Measurements from ENCODE around the gene PIP4K2C.

DNA sequence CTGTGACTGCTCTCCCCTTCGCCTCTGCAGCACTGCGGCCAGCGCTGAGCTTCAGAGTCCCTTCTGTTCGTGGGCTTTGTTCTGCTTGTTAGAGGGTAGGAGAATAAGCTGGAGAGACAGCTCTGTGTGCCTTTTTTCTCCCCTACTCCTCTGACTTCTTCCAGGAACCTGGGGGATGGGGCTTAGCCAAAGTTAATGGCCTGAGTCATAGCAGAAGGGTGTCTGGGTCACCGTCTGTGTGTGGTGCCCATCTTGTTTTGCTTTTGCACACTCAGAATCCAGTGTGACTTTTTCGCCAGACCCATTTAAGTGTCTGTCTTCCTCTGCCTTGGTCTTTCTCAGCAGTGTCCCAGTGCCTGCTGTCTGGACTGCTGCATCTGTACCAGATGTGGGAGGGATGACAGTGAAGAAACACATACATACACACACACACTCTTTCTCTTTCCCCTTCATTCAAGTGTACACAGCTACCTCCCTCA is 38.1 kb upstream of the PIP4K2C start:
- TF ChIP-seq POLR2AphosphoS5 (IDR thresholded peaks at IDR 0.05) (no peak), POLR2A (IDR thresholded peaks at IDR 0.05) (no peak), EP300 (IDR thresholded peaks at IDR 0.05) (no peak)
- TF ChIP-seq, protein P1, sequence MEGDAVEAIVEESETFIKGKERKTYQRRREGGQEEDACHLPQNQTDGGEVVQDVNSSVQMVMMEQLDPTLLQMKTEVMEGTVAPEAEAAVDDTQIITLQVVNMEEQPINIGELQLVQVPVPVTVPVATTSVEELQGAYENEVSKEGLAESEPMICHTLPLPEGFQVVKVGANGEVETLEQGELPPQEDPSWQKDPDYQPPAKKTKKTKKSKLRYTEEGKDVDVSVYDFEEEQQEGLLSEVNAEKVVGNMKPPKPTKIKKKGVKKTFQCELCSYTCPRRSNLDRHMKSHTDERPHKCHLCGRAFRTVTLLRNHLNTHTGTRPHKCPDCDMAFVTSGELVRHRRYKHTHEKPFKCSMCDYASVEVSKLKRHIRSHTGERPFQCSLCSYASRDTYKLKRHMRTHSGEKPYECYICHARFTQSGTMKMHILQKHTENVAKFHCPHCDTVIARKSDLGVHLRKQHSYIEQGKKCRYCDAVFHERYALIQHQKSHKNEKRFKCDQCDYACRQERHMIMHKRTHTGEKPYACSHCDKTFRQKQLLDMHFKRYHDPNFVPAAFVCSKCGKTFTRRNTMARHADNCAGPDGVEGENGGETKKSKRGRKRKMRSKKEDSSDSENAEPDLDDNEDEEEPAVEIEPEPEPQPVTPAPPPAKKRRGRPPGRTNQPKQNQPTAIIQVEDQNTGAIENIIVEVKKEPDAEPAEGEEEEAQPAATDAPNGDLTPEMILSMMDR (IDR thresholded peaks at IDR 0.05): no peak
